22Rv1 (cell line): ENCODE data around the gene ALDOA.

Experiments
- CTCF ChIP-seq: fragments of 450-650 bp; IDR thresholded peaks from 2 replicates; pipeline ENCODE4 v1.5.1; 2017; ENCODE audit warnings: mild to moderate bottlenecking
- ZFX ChIP-seq: fragments of 450-650 bp; IDR thresholded peaks from 2 replicates; pipeline ENCODE4 v1.6.1; 2017; ENCODE audit warnings: antibody characterized with exemption, borderline replicate concordance

GRCh38 chr16:30066761-30067583, 1.4 kb downstream of the ALDOA start:
- TF ChIP-seq CTCF (no peak), ZFX (no peak)
